Esophagus mucosa (tissue), 1 donor: ENCODE data around the gene UGT1A10. TPM values are rescaled to one million over a fixed set of nuclear protein-coding genes. Genes with fewer than 3 reads are reported as not detected.
A peak's percentile ranks its signal among the peaks of the same experiment; 100 is the strongest.

Experiments used
- ATAC-seq: fragments of 200-7000 bp; cut with Tn5 transposase; one replicate; pipeline ENCODE4 v1.9.1; 2020
- total RNA-seq: library from RNA; stranded (reverse); gene quantifications from one replicate; pipeline ENCODE4 v1.2.4, GENCODE V29; 2023
- donor health status: DM: yes; HTN: yes; CAD: no.

Gene UGT1A10
- total RNA-seq, 1 donor from 2014 or later, result 6.9 TPM

- no peak for ATAC-seq
Measured at GRCh38 chr2:233656443-233656842, 20.2 kb downstream of the UGT1A10 start.

- ATAC-seq, result no peak
Measured at GRCh38 chr2:233658610-233659009, 22.4 kb downstream of the UGT1A10 start.

GRCh38 chr2:233663911-233664310 lies 27.7 kb downstream of the UGT1A10 start:
- ATAC-seq, result no peak

GRCh38 chr2:233668605-233669260 lies 32.5 kb downstream of the UGT1A10 start:
- ATAC-seq, result no peak

- no peak for ATAC-seq
Measured at GRCh38 chr2:233671290-233672161, 35.3 kb downstream of the UGT1A10 start, which contains the start of gene UGT1A9. Gene UGT1A9 (plus strand): TSS chr2:233671898. CDS start chr2:233671935, 37 bp downstream.

- no peak for ATAC-seq
Measured at GRCh38 chr2:233672886-233673285, 36.6 kb downstream of the UGT1A10 start.

- ATAC-seq, result no peak
Measured at GRCh38 chr2:233673896-233674295, 37.6 kb downstream of the UGT1A10 start.

- no peak for ATAC-seq
Measured at GRCh38 chr2:233674314-233674713, 38.1 kb downstream of the UGT1A10 start.

GRCh38 chr2:233674995-233675394 lies 38.7 kb downstream of the UGT1A10 start:
- ATAC-seq, result no peak

- ATAC-seq, result no peak
Measured at GRCh38 chr2:233676046-233676445, 39.8 kb downstream of the UGT1A10 start.

- ATAC-seq, result peak; percentile 26
Measured at GRCh38 chr2:233679196-233679595, 42.9 kb downstream of the UGT1A10 start.

- no peak for ATAC-seq
Measured at GRCh38 chr2:233680361-233681045, 44.3 kb downstream of the UGT1A10 start.

- peak; percentile 74 for ATAC-seq
Measured at GRCh38 chr2:233681521-233682099, 45.4 kb downstream of the UGT1A10 start, which contains the start of gene UGT1A7. Gene UGT1A7 (plus strand): TSS chr2:233681901. CDS start chr2:233681938, 37 bp downstream.

- peak; percentile 13 for ATAC-seq
Measured at GRCh38 chr2:233684640-233685039, 48.4 kb downstream of the UGT1A10 start.

GRCh38 chr2:233686928-233687327 lies 50.7 kb downstream of the UGT1A10 start:
- no peak for ATAC-seq

- no peak for ATAC-seq
Measured at GRCh38 chr2:233688341-233688740, 52.1 kb downstream of the UGT1A10 start.

- no peak for ATAC-seq
Measured at GRCh38 chr2:233689031-233689430, 52.8 kb downstream of the UGT1A10 start.

GRCh38 chr2:233689501-233689900 lies 53.3 kb downstream of the UGT1A10 start:
- ATAC-seq, result no peak

GRCh38 chr2:233690444-233690843 lies 54.2 kb downstream of the UGT1A10 start:
- peak; percentile 45 for ATAC-seq

GRCh38 chr2:233691443-233692433 lies 55.5 kb downstream of the UGT1A10 start:
- ATAC-seq, result peak; percentile 99

- no peak for ATAC-seq
Measured at GRCh38 chr2:233692648-233693047, 56.4 kb downstream of the UGT1A10 start, which contains the start of gene UGT1A6. Gene UGT1A6 (plus strand): TSS chr2:233692890. CDS start chr2:233693005, 115 bp downstream.
